GM20000 (cell line): Measurements from ENCODE around the gene RGSL1.
"Not testable (repeated sequence)": the region's sequence is repeated elsewhere in the genome, so short reads cannot be mapped to it uniquely, and the experiment has no call there.

Source experiments
- DNase-seq: peaks from one replicate; pipeline ENCODE4 v3.0.0; 2012; ENCODE audit warnings: low spot score
- CTCF ChIP-seq: IDR thresholded peaks from 2 replicates; pipeline ENCODE4 v1.5.1; 2012; ENCODE audit warnings: mild to moderate bottlenecking, control low read depth; ENCODE audit errors: extremely low read depth, missing control alignments

The RGSL1 gene

GRCh38 chr1:182495002-182495401 lies 45.1 kb downstream of the RGSL1 start:
- no peak for TF ChIP-seq CTCF
- no peak for DNase-seq

- no peak for TF ChIP-seq CTCF
- no peak for DNase-seq
Measured at GRCh38 chr1:182495693-182496092, 45.7 kb downstream of the RGSL1 start.

- no peak for DNase-seq
Measured at GRCh38 chr1:182507685-182508084, 57.7 kb downstream of the RGSL1 start.

GRCh38 chr1:182515556-182515955 lies 65.6 kb downstream of the RGSL1 start:
- TF ChIP-seq CTCF: no peak
- no peak for DNase-seq

More at GRCh38 chr1:182507685-182508084, 57.7 kb downstream of the RGSL1 start:
- TF ChIP-seq CTCF: no peak

GRCh38 chr1:182520736-182521135 lies 70.8 kb downstream of the RGSL1 start:
- TF ChIP-seq CTCF: no peak
- no peak for DNase-seq

- DNase-seq: no peak
- no peak for TF ChIP-seq CTCF
Measured at GRCh38 chr1:182525342-182525741, 75.4 kb downstream of the RGSL1 start.

GRCh38 chr1:182527680-182528079 lies 77.7 kb downstream of the RGSL1 start:
- no peak for TF ChIP-seq CTCF
- DNase-seq: no peak

- DNase-seq: not testable (repeated sequence)
Measured at GRCh38 chr1:182528206-182528605, 78.3 kb downstream of the RGSL1 start.
